ENCODE measurements around the gene AKR1C1.
"Not testable (repeated sequence)": the region's sequence is repeated elsewhere in the genome, so short reads cannot be mapped to it uniquely, and the experiment has no call there.

Gene AKR1C1

GRCh38 chr10:4947635-4948596 lies 15.3 kb upstream of the AKR1C1 start:
- no peaks in the 10 kb centered on the region for H3K4me1 ChIP-seq (ENCODE audit: control insufficient read depth, low read length)
- H3K36me3 ChIP-seq (ENCODE audit: control insufficient read depth, low read length): no peaks in the 10 kb centered on the region
- no peaks in the 10 kb centered on the region for H3K79me2 ChIP-seq (ENCODE audit: control insufficient read depth, low read length)
- TF ChIP-seq CTCF (IDR thresholded peaks at IDR 0.05; ENCODE audit: low read depth, low read length, poor library complexity, severe bottlenecking) (no peak), EZH2phosphoT487 (IDR thresholded peaks at IDR 0.05; ENCODE audit: borderline replicate concordance, low read length) (no peak)
- no peaks in the 10 kb centered on the region for H4K20me1 ChIP-seq (ENCODE audit: control insufficient read depth, insufficient read depth, low read depth, low read length)
- no peaks in the 10 kb centered on the region for H3K27me3 ChIP-seq (ENCODE audit: control insufficient read depth, low read length)
- no peak overlapping the region for H3K27ac ChIP-seq (ENCODE audit: low read depth, low read length)
- no peaks in the 10 kb centered on the region for H3F3A ChIP-seq (ENCODE audit: control insufficient read depth, insufficient read depth)
- no peak overlapping the region for H3K4me3 ChIP-seq (ENCODE audit: low read length)
- H3K9me2 ChIP-seq (replicated peaks; ENCODE audit: control insufficient read depth, low read length): no peaks in the 10 kb centered on the region
- no peaks in the 10 kb centered on the region for H3K9me3 ChIP-seq (ENCODE audit: control insufficient read depth, insufficient read depth, low read length)
- H3K4me2 ChIP-seq (ENCODE audit: low read length): no peak overlapping the region

DNA sequence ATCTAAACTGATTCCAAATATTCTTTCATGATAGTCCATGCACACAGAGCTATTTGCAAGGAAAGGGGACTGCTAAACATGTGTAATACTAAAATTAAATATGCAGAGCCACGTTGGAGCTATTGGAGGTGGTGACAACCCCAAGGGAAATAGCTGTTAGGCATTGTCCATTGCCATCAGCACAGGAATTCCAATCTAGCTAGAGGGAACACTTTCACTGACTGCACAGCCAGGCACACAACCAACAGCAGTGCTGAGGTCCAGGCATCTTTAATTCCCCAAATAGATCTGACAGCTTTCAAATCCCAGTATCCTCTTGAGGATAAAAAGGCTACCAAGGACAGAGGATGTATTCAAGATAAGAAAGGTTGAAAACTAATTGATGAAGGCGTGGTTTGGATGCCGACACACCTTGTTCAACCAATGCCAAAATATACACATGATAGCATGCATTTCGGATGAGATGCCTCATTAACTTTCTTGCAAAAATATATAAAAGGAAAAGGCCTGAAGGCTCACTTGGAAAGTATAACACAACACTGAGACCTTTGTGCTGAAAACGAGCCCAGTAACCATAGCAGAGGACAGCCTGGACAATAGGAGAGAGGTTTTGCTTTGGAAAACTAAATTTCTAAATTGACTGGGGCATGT lies 11.6 kb upstream of the AKR1C1 start:
- not testable (repeated sequence) for H3K9me2 ChIP-seq (replicated peaks; ENCODE audit: control insufficient read depth, low read length); H3K27ac ChIP-seq (ENCODE audit: low read depth, low read length); H3K4me3 ChIP-seq (ENCODE audit: low read length); H3K36me3 ChIP-seq (ENCODE audit: control insufficient read depth, low read length); H4K20me1 ChIP-seq (ENCODE audit: control insufficient read depth, insufficient read depth, low read depth, low read length); H3K79me2 ChIP-seq (ENCODE audit: control insufficient read depth, low read length); H3K9me3 ChIP-seq (ENCODE audit: control insufficient read depth, insufficient read depth, low read length); H3K27me3 ChIP-seq (ENCODE audit: control insufficient read depth, low read length); H3F3A ChIP-seq (ENCODE audit: control insufficient read depth, insufficient read depth); H3K4me2 ChIP-seq (ENCODE audit: low read length); H3K4me1 ChIP-seq (ENCODE audit: control insufficient read depth, low read length)

DNA sequence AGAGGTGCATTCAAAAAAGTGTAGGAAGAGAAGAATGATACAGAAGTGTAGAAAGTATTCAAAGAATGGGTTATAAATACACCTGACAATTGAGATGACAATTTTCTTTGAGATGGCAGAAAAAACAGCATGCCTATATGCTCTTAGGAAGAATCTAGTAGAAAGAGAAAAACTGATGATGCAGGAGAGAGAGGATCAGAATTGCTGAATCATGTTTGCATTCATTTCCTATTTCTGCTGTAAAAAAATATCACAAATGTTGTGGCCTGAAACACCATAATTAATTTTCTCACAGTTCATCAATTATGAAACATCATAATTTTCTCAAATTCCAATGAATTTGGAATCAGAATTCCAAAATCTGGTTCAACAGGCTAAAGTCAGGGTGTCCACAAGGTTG lies 9.8 kb upstream of the AKR1C1 start:
- H3K4me1 ChIP-seq (ENCODE audit: control insufficient read depth, low read length): no peaks in the 10 kb centered on the region
- no peaks in the 10 kb centered on the region for H3K9me2 ChIP-seq (replicated peaks; ENCODE audit: control insufficient read depth, low read length)
- TF ChIP-seq EZH2phosphoT487 (IDR thresholded peaks at IDR 0.05; ENCODE audit: borderline replicate concordance, low read length): no peak
- no peak for TF ChIP-seq CTCF (IDR thresholded peaks at IDR 0.05; ENCODE audit: low read depth, low read length, poor library complexity, severe bottlenecking)
- no peaks in the 10 kb centered on the region for H3K36me3 ChIP-seq (ENCODE audit: control insufficient read depth, low read length)
- H3K79me2 ChIP-seq (ENCODE audit: control insufficient read depth, low read length): no peaks in the 10 kb centered on the region
- H4K20me1 ChIP-seq (ENCODE audit: control insufficient read depth, insufficient read depth, low read depth, low read length): no peaks in the 10 kb centered on the region
- no peak overlapping the region for H3K4me3 ChIP-seq (ENCODE audit: low read length)
- no peaks in the 10 kb centered on the region for H3K9me3 ChIP-seq (ENCODE audit: control insufficient read depth, insufficient read depth, low read length)
- H3F3A ChIP-seq (ENCODE audit: control insufficient read depth, insufficient read depth): no peaks in the 10 kb centered on the region
- no peak overlapping the region for H3K27ac ChIP-seq (ENCODE audit: low read depth, low read length)
- no peak overlapping the region for H3K4me2 ChIP-seq (ENCODE audit: low read length)
- H3K27me3 ChIP-seq (ENCODE audit: control insufficient read depth, low read length): no peaks in the 10 kb centered on the region

DNA sequence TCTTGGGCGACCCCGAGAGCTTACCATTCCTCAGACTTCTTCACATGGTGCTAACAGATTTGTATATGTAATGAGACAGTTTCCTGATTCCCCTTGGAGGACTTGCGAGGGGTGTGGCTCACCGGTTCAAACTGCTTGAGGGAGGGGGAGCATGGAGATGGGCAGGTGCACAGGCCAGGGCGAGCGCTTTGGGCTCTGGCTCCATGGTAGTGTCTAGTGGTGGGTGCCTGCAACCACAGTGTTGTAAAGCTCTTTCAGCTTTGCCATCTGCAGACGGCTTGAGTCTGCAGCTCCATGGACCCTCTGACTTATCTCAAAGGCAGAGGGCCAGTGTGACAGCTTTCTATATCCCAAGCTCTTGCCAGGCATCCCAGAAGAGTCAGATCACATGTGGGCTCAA lies 7.1 kb upstream of the AKR1C1 start:
- not testable (repeated sequence) for H3K9me2 ChIP-seq (replicated peaks; ENCODE audit: control insufficient read depth, low read length); H3K36me3 ChIP-seq (ENCODE audit: control insufficient read depth, low read length); H3K27me3 ChIP-seq (ENCODE audit: control insufficient read depth, low read length); H3K4me3 ChIP-seq (ENCODE audit: low read length); H3K79me2 ChIP-seq (ENCODE audit: control insufficient read depth, low read length); H3F3A ChIP-seq (ENCODE audit: control insufficient read depth, insufficient read depth); H3K27ac ChIP-seq (ENCODE audit: low read depth, low read length); H3K4me1 ChIP-seq (ENCODE audit: control insufficient read depth, low read length); H4K20me1 ChIP-seq (ENCODE audit: control insufficient read depth, insufficient read depth, low read depth, low read length); H3K9me3 ChIP-seq (ENCODE audit: control insufficient read depth, insufficient read depth, low read length); H3K4me2 ChIP-seq (ENCODE audit: low read length)

- H4K20me1 ChIP-seq (ENCODE audit: control insufficient read depth, insufficient read depth, low read depth, low read length); H3K9me2 ChIP-seq (replicated peaks; ENCODE audit: control insufficient read depth, low read length); H3K79me2 ChIP-seq (ENCODE audit: control insufficient read depth, low read length); H3K36me3 ChIP-seq (ENCODE audit: control insufficient read depth, low read length); H3K27ac ChIP-seq (ENCODE audit: low read depth, low read length); H3F3A ChIP-seq (ENCODE audit: control insufficient read depth, insufficient read depth); H3K4me1 ChIP-seq (ENCODE audit: control insufficient read depth, low read length); H3K9me3 ChIP-seq (ENCODE audit: control insufficient read depth, insufficient read depth, low read length); H3K4me2 ChIP-seq (ENCODE audit: low read length); H3K4me3 ChIP-seq (ENCODE audit: low read length); H3K27me3 ChIP-seq (ENCODE audit: control insufficient read depth, low read length): not testable (repeated sequence)
These were observed 6.1 kb upstream of the AKR1C1 start for GRCh38 chr10:4956955-4957645.

DNA sequence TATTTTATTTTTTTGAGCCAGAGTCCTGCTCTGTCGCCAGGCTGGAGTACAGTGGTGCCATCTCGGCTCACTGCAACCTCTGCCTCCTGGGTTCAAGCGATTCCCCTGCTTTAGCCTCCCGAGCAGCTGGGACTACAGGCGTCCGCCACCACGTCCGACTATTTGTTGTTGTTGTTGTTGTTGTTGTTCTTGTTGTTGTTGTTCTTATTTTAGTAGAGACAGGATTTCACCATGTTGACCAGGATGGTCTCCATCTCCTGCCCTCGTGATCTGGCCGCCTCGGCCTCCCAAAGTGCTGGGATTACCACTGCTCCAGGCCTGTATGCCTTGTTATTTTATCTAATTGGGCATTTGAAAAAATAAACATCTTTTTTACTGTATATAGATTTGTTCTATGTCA lies 1.7 kb upstream of the AKR1C1 start:
- not testable (repeated sequence) for H3K9me3 ChIP-seq (ENCODE audit: control insufficient read depth, insufficient read depth, low read length); H3K4me2 ChIP-seq (ENCODE audit: low read length); H3K4me1 ChIP-seq (ENCODE audit: control insufficient read depth, low read length); H3K79me2 ChIP-seq (ENCODE audit: control insufficient read depth, low read length); H4K20me1 ChIP-seq (ENCODE audit: control insufficient read depth, insufficient read depth, low read depth, low read length); H3K4me3 ChIP-seq (ENCODE audit: low read length); H3K36me3 ChIP-seq (ENCODE audit: control insufficient read depth, low read length); H3K9me2 ChIP-seq (replicated peaks; ENCODE audit: control insufficient read depth, low read length); H3F3A ChIP-seq (ENCODE audit: control insufficient read depth, insufficient read depth); H3K27me3 ChIP-seq (ENCODE audit: control insufficient read depth, low read length); H3K27ac ChIP-seq (ENCODE audit: low read depth, low read length)

All from DOHH2 (cell line).